Endothelial cell of umbilical vein (primary cell): ENCODE results near the gene KLLN. TPM values are rescaled to one million over a fixed set of nuclear protein-coding genes. Genes with fewer than 3 reads are reported as not detected.

Experiments
- BruUV-seq: library from RNA; stranded (reverse); fragments of 400-500 nt; replicated peaks from 2 replicates; lab custom pipeline; 2021; lab: Mats Ljungman, UMichigan
- CTCF ChIA-PET: fragments of 300-600, 350-600 bp; sonication (Branson Sonifier 250); formaldehyde crosslinking; loops from one replicate; lab custom pipeline; 2021; ENCODE audit warnings: antibody characterized with exemption, inconsistent platforms; lab: Charles Lee
- POLR2A ChIA-PET: fragments of 300-600, 350-600 bp; sonication (Branson Sonifier 250); formaldehyde crosslinking; loops from one replicate; lab custom pipeline; 2021; ENCODE audit warnings: antibody characterized with exemption, inconsistent platforms; lab: Charles Lee
- DNase-seq: peaks from one replicate; pipeline ENCODE4 v3.0.0-alpha.2; 2011; ENCODE audit warnings: low read depth, low spot score
- FAIRE-seq: peaks from 2 replicates; lab custom pipeline; 2011; peaks lifted over from hg19 to GRCh38; lab: Jason Lieb, UNC
- H2AFZ ChIP-seq: 2 replicates; pipeline ENCODE4 v1.6.0; 2012; ENCODE audit warnings: low read depth, low read length, control low read depth, inconsistent platforms
- H3K27ac ChIP-seq: 2 replicates; pipeline ENCODE4 v1.5.1; 2011; ENCODE audit warnings: low read depth, mild to moderate bottlenecking, control low read depth, low read length, moderate library complexity; ENCODE audit not compliant: insufficient read depth
- H3K27me3 ChIP-seq, 2 experiments: 2 replicates each; pipeline versions ENCODE4 v1.6.0 to v1.6.1; 2011; ENCODE audit warnings: low read length in 2 of 2, mixed read lengths in 1 of 2; ENCODE audit not compliant: control insufficient read depth in 2 of 2, insufficient read depth in 2 of 2
- H3K36me3 ChIP-seq, 2 experiments: 2 replicates in 1 of 2; 3 replicates in 1 of 2; pipeline ENCODE4 v1.5.1; 2011; ENCODE audit warnings: low read length in 2 of 2, mild to moderate bottlenecking in 1 of 2, moderate library complexity in 1 of 2; ENCODE audit not compliant: control insufficient read depth in 2 of 2, insufficient read depth in 2 of 2; ENCODE audit errors: extremely low read depth in 1 of 2
- H3K4me1 ChIP-seq: 3 replicates; pipeline ENCODE4 v1.5.1; 2011; ENCODE audit warnings: mild to moderate bottlenecking, low read length; ENCODE audit not compliant: control insufficient read depth, insufficient read depth; ENCODE audit errors: extremely low read depth
- H3K4me2 ChIP-seq: 2 replicates; pipeline ENCODE4 v1.6.1; 2011; ENCODE audit warnings: low read length, control low read depth, mixed read lengths; ENCODE audit not compliant: insufficient read depth
- H3K4me3 ChIP-seq, 3 experiments: fragments of 200-600 bp in 1 of 3; sonication (generic), shearing (Covaris generic) in 1 of 3; replicated peaks in 1 of 3; 2 replicates each; pipeline ENCODE4 v1.5.1; 2011 to 2016; ENCODE audit warnings: control low read depth in 3 of 3, low read length in 3 of 3, mild to moderate bottlenecking in 2 of 3, inconsistent platforms in 1 of 3, low read depth in 1 of 3, moderate library complexity in 1 of 3; ENCODE audit not compliant: insufficient read depth in 1 of 3
- H3K79me2 ChIP-seq: 2 replicates; pipeline ENCODE4 v1.6.0; 2012; ENCODE audit warnings: low read length, inconsistent platforms; ENCODE audit not compliant: control insufficient read depth, insufficient read depth
- H3K9ac ChIP-seq: replicated peaks from 2 replicates; pipeline ENCODE3; 2011; ENCODE audit warnings: low read length, control low read depth; ENCODE audit not compliant: insufficient read depth; ENCODE audit errors: extremely low read depth
- H3K9me1 ChIP-seq: replicated peaks from 3 replicates; pipeline ENCODE4 v1.6.0; 2011; ENCODE audit warnings: mild to moderate bottlenecking, low read length; ENCODE audit not compliant: control insufficient read depth, insufficient read depth; ENCODE audit errors: extremely low read depth
- H3K9me3 ChIP-seq: replicated peaks from 2 replicates; pipeline ENCODE4 v1.5.1; 2012; ENCODE audit warnings: low read length, inconsistent platforms; ENCODE audit not compliant: control insufficient read depth, insufficient read depth
- H4K20me1 ChIP-seq: replicated peaks from 2 replicates; pipeline ENCODE3; 2011; ENCODE audit warnings: mild to moderate bottlenecking, low read length; ENCODE audit not compliant: control insufficient read depth, insufficient read depth; ENCODE audit errors: extremely low read depth
- EZH2 ChIP-seq: IDR thresholded peaks from 2 replicates; pipeline ENCODE4 v1.6.1; 2012; ENCODE audit warnings: borderline replicate concordance, low read depth, mild to moderate bottlenecking, moderate library complexity, low read length, inconsistent platforms; ENCODE audit not compliant: severe bottlenecking
- FOS ChIP-seq: IDR thresholded peaks from 2 replicates; pipeline ENCODE4 v1.6.1; 2011; ENCODE audit warnings: mild to moderate bottlenecking, low read length, moderate library complexity, borderline replicate concordance; ENCODE audit not compliant: insufficient read depth
- GATA2 ChIP-seq: IDR thresholded peaks from 2 replicates; pipeline ENCODE4 v1.7.0; 2011; ENCODE audit warnings: low read depth, mild to moderate bottlenecking, moderate library complexity, mixed read lengths, low read length; ENCODE audit not compliant: insufficient read length, insufficient read depth
- JUN ChIP-seq: IDR thresholded peaks from 2 replicates; pipeline ENCODE4 v1.6.1; 2011; ENCODE audit warnings: borderline replicate concordance, low read depth; ENCODE audit not compliant: insufficient read length, insufficient read depth
- MYC ChIP-seq: IDR thresholded peaks from one replicate; pipeline ENCODE4 v1.6.1; 2011; ENCODE audit warnings: mild to moderate bottlenecking, low read depth, low read length
- POLR2A ChIP-seq: IDR thresholded peaks from 2 replicates; pipeline ENCODE4 v1.6.1; 2012; ENCODE audit warnings: low read depth, mild to moderate bottlenecking, control low read depth, low read length
- POLR2AphosphoS5 ChIP-seq: IDR thresholded peaks from 2 replicates; pipeline ENCODE4 v1.6.1; 2012; ENCODE audit warnings: low read depth, mild to moderate bottlenecking, control low read depth, low read length, moderate library complexity; ENCODE audit not compliant: insufficient read depth
- dilution Hi-C: fragments of 300-500 bp; cut with MboI; formaldehyde crosslinking; loops from one replicate; pipeline ENCODE4 v1.15.0; 2019; ENCODE audit warnings: low sequenced_read_pairs; ENCODE audit not compliant: extremely low pct_ligation_motif_present
- intact Hi-C: fragments of 100-400 bp; cut with micrococcal nuclease; formaldehyde crosslinking; loops from one replicate; pipeline ENCODE4 v1.10.0; 2022
- polyA plus RNA-seq, 4 experiments: library from polyadenylated mRNA; depleted of rRNA in 3 of 4; stranded (reverse) in 3 of 4; unstranded in 1 of 4; fragments of >200 nt; gene quantifications; 2 replicates each; pipeline versions ENCODE4 v1.2.1 to v1.2.3, GENCODE V29; 2011 to 2012; ENCODE audit warnings: missing spikeins in 1 of 4
- total RNA-seq: library from RNA; stranded (reverse); gene quantifications from 2 replicates; pipeline ENCODE4 v1.2.3, GENCODE V29; 2021
- TF ChIP-seq, protein P1 (sequence below): IDR thresholded peaks from 2 replicates; pipeline ENCODE4 v1.6.1; 2011; ENCODE audit not compliant: insufficient read depth, insufficient read length
- TF ChIP-seq, protein P2 (sequence below), 2 donors: IDR thresholded peaks; 1 replicate in 1 of 2; 2 replicates in 1 of 2; pipeline ENCODE4 v1.5.1; 2011; ENCODE audit warnings: low read length in 2 of 2, mild to moderate bottlenecking in 2 of 2, moderate library complexity in 2 of 2, control low read depth in 1 of 2, inconsistent platforms in 1 of 2, low read depth in 1 of 2; ENCODE audit not compliant: insufficient read depth in 1 of 2; ENCODE audit errors: extremely low read depth in 1 of 2

Gene KLLN
- total and polyA plus RNA-seq, 2 donors (not counting 3 experiments of a cell fraction or from before 2014, with no cell fraction given), result 0.14 to 0.31 TPM

DNA sequence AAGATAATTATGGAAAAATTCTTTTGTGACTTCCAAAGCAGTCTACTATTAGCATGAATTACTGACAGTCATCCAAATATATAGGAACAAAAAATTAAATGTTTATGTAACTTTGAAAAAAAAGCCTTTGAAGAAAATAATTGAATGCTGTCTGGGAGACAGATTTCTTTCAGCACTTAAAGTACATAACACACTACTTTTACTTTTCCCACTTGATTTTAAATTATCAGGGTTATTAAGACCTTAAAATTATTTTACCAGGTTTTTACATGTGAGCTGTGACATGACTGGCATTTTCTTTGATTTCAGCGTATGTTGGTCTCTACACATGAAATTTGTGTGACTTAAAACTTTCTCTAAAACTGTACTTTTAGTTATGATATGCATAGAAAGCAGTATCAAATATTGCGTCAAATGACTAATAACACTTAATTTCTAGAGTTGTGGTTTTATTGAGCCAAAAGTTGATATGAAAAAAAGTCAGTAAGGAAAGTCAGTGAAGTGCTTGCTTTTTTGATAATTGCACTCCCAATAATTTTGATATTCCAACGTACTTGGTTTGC is 3.2 kb upstream of the KLLN start:
- Histone ChIP-seq H2AFZ (no peak overlapping the region), H3K4me1 (peaks cover 17% of the 10 kb centered on the region), H3K4me3 (peak overlapping the region; percentile 50 to 99 (median 93)), H3K9me3 (no peaks in the 10 kb centered on the region), H3K4me2 (peak overlapping the region; percentile 99), H3K27ac (peak overlapping the region; percentile 14), H3K9me1 (no peaks in the 10 kb centered on the region), H3K9ac (peak overlapping the region; percentile 86), H4K20me1 (peaks cover 3% of the 10 kb centered on the region), H3K79me2 (peaks cover 75% of the 10 kb centered on the region), H3K36me3 (no peaks in the 10 kb centered on the region), H3K27me3 (no peaks in the 10 kb centered on the region)
- intact Hi-C loops, result loop anchor here (10.0 kb wide), 1 partner anchor 332 kb away; no protein-coding TSS in a partner anchor
- ChIA-PET CTCF (interaction anchor here (6.1 to 10.2 kb wide), 2 partner anchors 248 to 522 kb away, joined by 86 to 178 read pairs; no protein-coding TSS in a partner anchor), POLR2A (no interaction called here)
- no TSS peak for BruUV-seq
- no peak for FAIRE-seq
- DNase-seq, result peak; percentile 46
- TF ChIP-seq, protein P1, sequence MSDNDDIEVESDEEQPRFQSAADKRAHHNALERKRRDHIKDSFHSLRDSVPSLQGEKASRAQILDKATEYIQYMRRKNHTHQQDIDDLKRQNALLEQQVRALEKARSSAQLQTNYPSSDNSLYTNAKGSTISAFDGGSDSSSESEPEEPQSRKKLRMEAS, result no peak
- TF ChIP-seq, protein P2, sequence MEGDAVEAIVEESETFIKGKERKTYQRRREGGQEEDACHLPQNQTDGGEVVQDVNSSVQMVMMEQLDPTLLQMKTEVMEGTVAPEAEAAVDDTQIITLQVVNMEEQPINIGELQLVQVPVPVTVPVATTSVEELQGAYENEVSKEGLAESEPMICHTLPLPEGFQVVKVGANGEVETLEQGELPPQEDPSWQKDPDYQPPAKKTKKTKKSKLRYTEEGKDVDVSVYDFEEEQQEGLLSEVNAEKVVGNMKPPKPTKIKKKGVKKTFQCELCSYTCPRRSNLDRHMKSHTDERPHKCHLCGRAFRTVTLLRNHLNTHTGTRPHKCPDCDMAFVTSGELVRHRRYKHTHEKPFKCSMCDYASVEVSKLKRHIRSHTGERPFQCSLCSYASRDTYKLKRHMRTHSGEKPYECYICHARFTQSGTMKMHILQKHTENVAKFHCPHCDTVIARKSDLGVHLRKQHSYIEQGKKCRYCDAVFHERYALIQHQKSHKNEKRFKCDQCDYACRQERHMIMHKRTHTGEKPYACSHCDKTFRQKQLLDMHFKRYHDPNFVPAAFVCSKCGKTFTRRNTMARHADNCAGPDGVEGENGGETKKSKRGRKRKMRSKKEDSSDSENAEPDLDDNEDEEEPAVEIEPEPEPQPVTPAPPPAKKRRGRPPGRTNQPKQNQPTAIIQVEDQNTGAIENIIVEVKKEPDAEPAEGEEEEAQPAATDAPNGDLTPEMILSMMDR (IDR thresholded peaks at IDR 0.05; ENCODE audit: extremely low read depth in 1 of 2, insufficient read depth in 1 of 2, low read depth in 1 of 2, low read length in 2 of 2), result no peak
- TF ChIP-seq POLR2A (no peak), MYC (no peak), GATA2 (no peak), EZH2 (no peak), JUN (no peak), POLR2AphosphoS5 (no peak), FOS (no peak)
- dilution Hi-C loops, result loop anchor here (25.0 kb wide), 1 partner anchor 696 kb away; no protein-coding TSS in a partner anchor
